Measurements from ENCODE around the gene CAPN5. TPM values are rescaled to one million over a fixed set of nuclear protein-coding genes. Genes with fewer than 3 reads are reported as not detected.

Gene CAPN5
- total and polyA plus RNA-seq, 2 experiments from 2014 or later, result 25.2 to 28.8 TPM

DNA sequence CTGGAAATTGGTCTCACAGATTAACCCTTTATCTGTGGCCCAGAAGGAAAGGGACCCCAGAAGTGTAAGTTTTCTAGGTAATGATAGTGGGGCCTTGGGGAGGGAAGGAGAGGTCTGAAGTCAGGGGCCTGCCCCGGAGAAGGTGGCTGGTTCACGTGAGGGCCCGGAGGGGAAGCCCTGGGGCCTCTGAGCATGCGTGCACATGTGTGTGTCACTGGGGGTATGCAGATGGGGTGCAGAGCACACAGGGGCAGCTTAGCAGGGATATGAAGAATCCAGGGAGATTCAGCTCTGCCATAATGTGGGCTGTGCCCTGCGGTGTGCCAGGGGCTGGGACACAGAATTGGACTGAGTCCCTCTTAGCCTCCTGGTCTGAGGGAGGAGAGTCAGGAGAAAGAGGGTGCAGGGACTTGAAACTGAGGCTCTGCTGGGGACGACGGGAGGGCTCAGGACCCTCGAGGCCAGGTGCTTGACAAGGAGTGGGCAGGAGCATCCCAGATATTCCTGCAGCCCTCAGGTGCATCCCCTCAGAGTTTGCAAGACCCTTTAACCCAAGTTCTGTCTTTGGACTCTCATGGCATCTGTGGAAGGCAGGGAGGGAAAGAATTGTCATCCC lies 76.7 kb downstream of the CAPN5 start:
- no peaks in the 10 kb centered on the region for H3K36me3 ChIP-seq (replicated peaks; ENCODE audit: insufficient read depth, low read depth)
- H3K27me3 ChIP-seq, result no peaks in the 10 kb centered on the region
- no peaks in the 10 kb centered on the region for H3K9me3 ChIP-seq (ENCODE audit: low read depth)
- no peaks in the 10 kb centered on the region for H3K79me2 ChIP-seq
- H3K27ac ChIP-seq, result no peak overlapping the region
- peaks cover 44% of the 10 kb centered on the region for H3K4me1 ChIP-seq (ENCODE audit: insufficient read depth)
- no peak overlapping the region for H3K4me2 ChIP-seq
- DNase-seq (ENCODE audit: low spot score), result no peak
- H2AFZ ChIP-seq, result no peak overlapping the region
- TF ChIP-seq, protein P1, sequence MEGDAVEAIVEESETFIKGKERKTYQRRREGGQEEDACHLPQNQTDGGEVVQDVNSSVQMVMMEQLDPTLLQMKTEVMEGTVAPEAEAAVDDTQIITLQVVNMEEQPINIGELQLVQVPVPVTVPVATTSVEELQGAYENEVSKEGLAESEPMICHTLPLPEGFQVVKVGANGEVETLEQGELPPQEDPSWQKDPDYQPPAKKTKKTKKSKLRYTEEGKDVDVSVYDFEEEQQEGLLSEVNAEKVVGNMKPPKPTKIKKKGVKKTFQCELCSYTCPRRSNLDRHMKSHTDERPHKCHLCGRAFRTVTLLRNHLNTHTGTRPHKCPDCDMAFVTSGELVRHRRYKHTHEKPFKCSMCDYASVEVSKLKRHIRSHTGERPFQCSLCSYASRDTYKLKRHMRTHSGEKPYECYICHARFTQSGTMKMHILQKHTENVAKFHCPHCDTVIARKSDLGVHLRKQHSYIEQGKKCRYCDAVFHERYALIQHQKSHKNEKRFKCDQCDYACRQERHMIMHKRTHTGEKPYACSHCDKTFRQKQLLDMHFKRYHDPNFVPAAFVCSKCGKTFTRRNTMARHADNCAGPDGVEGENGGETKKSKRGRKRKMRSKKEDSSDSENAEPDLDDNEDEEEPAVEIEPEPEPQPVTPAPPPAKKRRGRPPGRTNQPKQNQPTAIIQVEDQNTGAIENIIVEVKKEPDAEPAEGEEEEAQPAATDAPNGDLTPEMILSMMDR (IDR thresholded peaks at IDR 0.05; ENCODE audit: poor library complexity), result no peak
- TF ChIP-seq EZH2 (IDR thresholded peaks at IDR 0.05; ENCODE audit: borderline replicate concordance) (no peak), EZH2phosphoT487 (IDR thresholded peaks at IDR 0.05; ENCODE audit: low read depth, severe bottlenecking, unreplicated experiment) (no peak)
- H4K20me1 ChIP-seq (ENCODE audit: insufficient read depth, poor library complexity, severe bottlenecking), result no peaks in the 10 kb centered on the region
- H3K4me3 ChIP-seq, result no peak overlapping the region
- 88% methylated on average over 8 of the region's 8 CpGs for WGBS (ENCODE audit: low lambda C conversion rate, missing lambda C conversion rate)
- no peaks in the 10 kb centered on the region for H3K9me2 ChIP-seq (replicated peaks; ENCODE audit: insufficient read depth)

- H3K9me2 ChIP-seq (replicated peaks; ENCODE audit: insufficient read depth), result no peaks in the 10 kb centered on the region
- H3K27ac ChIP-seq, result no peak overlapping the region
- no peak for DNase-seq (ENCODE audit: low spot score)
- peaks cover 44% of the 10 kb centered on the region for H3K4me1 ChIP-seq (ENCODE audit: insufficient read depth)
- no peaks in the 10 kb centered on the region for H3K9me3 ChIP-seq (ENCODE audit: low read depth)
- no peak overlapping the region for H3K4me3 ChIP-seq
- TF ChIP-seq, protein P1 (IDR thresholded peaks at IDR 0.05; ENCODE audit: poor library complexity), result no peak
- no peak for TF ChIP-seq EZH2 (IDR thresholded peaks at IDR 0.05; ENCODE audit: borderline replicate concordance)
- TF ChIP-seq EZH2phosphoT487 (IDR thresholded peaks at IDR 0.05; ENCODE audit: low read depth, severe bottlenecking, unreplicated experiment), result no peak
- H3K36me3 ChIP-seq (replicated peaks; ENCODE audit: insufficient read depth, low read depth), result no peaks in the 10 kb centered on the region
- no peaks in the 10 kb centered on the region for H3K79me2 ChIP-seq
- H2AFZ ChIP-seq, result no peak overlapping the region
- H4K20me1 ChIP-seq (ENCODE audit: insufficient read depth, poor library complexity, severe bottlenecking), result no peaks in the 10 kb centered on the region
- no peak overlapping the region for H3K4me2 ChIP-seq
- H3K27me3 ChIP-seq, result no peaks in the 10 kb centered on the region
- WGBS (ENCODE audit: low lambda C conversion rate, missing lambda C conversion rate), result 89% methylated on average over 6 of the region's 9 CpGs
Observed at GRCh38 chr11:77144196-77144856, 77.6 kb downstream of the CAPN5 start.

DNA sequence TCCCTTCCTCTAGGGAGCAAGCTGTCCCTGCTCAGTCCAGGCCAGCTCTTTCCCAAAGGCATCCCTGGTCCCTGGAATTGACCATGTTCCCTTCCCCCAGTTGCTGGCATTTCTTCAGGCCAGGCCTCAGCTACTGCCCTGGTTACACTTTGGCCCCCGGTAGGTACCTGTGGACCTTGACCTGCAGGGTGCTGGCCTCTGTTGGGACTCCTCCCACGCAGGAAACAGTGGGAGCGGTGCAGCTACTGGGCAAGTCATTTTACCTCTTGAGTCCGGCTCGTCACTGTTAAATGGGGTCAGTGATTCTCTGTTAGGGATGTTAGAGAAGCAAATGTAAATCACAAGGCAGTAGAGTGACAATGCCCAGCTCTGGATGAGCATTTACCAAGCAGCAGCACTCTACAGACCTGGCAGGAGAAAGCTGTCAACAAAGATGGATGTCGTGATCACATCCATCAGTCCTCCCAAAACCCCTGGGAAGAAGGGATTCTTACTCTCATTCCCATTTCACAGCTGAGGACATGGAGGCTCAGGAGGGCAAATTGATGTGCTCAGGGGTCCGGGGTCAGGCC lies 78.2 kb downstream of the CAPN5 start:
- Histone ChIP-seq H3K79me2 (no peaks in the 10 kb centered on the region), H3K4me3 (no peak overlapping the region), H4K20me1 (ENCODE audit: insufficient read depth, poor library complexity, severe bottlenecking) (no peaks in the 10 kb centered on the region), H3K9me2 (replicated peaks; ENCODE audit: insufficient read depth) (no peaks in the 10 kb centered on the region), H3K36me3 (replicated peaks; ENCODE audit: insufficient read depth, low read depth) (no peaks in the 10 kb centered on the region), H3K27me3 (no peaks in the 10 kb centered on the region), H2AFZ (no peak overlapping the region), H3K4me1 (ENCODE audit: insufficient read depth) (peaks cover 40% of the 10 kb centered on the region), H3K9me3 (ENCODE audit: low read depth) (no peaks in the 10 kb centered on the region), H3K27ac (peak overlapping the region; percentile 54), H3K4me2 (no peak overlapping the region)
- TF ChIP-seq EZH2phosphoT487 (IDR thresholded peaks at IDR 0.05; ENCODE audit: low read depth, severe bottlenecking, unreplicated experiment), result no peak
- WGBS (ENCODE audit: low lambda C conversion rate, missing lambda C conversion rate), result 69% methylated on average over 7 of the region's 7 CpGs
- DNase-seq (ENCODE audit: low spot score), result peak; percentile 59
